ENCODE measurements around the gene LIN7B. TPM values are rescaled to one million over a fixed set of nuclear protein-coding genes. Genes with fewer than 3 reads are reported as not detected.
A peak's percentile ranks its signal among the peaks of the same experiment; 100 is the strongest.
"Not testable (repeated sequence)": the region's sequence is repeated elsewhere in the genome, so short reads cannot be mapped to it uniquely, and the experiment has no call there.

The LIN7B gene
- total and polyA plus RNA-seq, 4 donors: 2.2 to 3.8 (median 2.8) TPM

GRCh38 chr19:49145573-49146407 lies 31.6 kb downstream of the LIN7B start:
- Histone ChIP-seq H3K36me3 (ENCODE audit: control insufficient read depth in 4 of 4, insufficient read depth in 3 of 4, low read depth in 1 of 4, low read length in 3 of 4) (no peaks in the 10 kb centered on the region), H3K27me3 (ENCODE audit: control insufficient read depth in 4 of 4, insufficient read depth in 4 of 4, low read length in 3 of 4) (peaks cover 0 to 4% (median 0%) of the 10 kb centered on the region in 4 donors), H3K4me1 (ENCODE audit: control insufficient read depth in 4 of 4, insufficient read depth in 4 of 4, low read length in 3 of 4) (peaks cover 0 to 24% (median 16%) of the 10 kb centered on the region in 4 donors), H3K9ac (ENCODE audit: low read depth in 1 of 2, low read length in 2 of 2) (no peak overlapping the region), H3K4me3 (ENCODE audit: low read depth in 1 of 3, low read length in 3 of 3) (no peak overlapping the region), H3K27ac (ENCODE audit: low read depth in 1 of 2, low read length in 2 of 2) (no peak overlapping the region), H3K9me3 (ENCODE audit: control insufficient read depth in 4 of 4, low read length in 3 of 4) (no peaks in the 10 kb centered on the region)
- WGBS: 12% methylated on average over 30 of the region's 30 CpGs
- peak; percentile 89 for DNase-seq (ENCODE audit: low spot score)
- TF ChIP-seq RXRA (IDR thresholded peaks at IDR 0.05) (peak in 1 of 2 donors; percentile 31), RAD21 (IDR thresholded peaks at IDR 0.05) (peak; percentile 81 to 85), CTCF (IDR thresholded peaks at IDR 0.05; ENCODE audit: low read depth, low read length, missing input control) (peak; percentile 76), JUND (IDR thresholded peaks at IDR 0.05) (no peak)

GRCh38 chr19:49146408-49146770 lies 32.2 kb downstream of the LIN7B start:
- H3K4me3 ChIP-seq (ENCODE audit: low read depth in 1 of 3, low read length in 3 of 3); H3K9me3 ChIP-seq (ENCODE audit: control insufficient read depth in 4 of 4, low read length in 3 of 4); H3K27me3 ChIP-seq (ENCODE audit: control insufficient read depth in 4 of 4, insufficient read depth in 4 of 4, low read length in 3 of 4); DNase-seq (ENCODE audit: low spot score); H3K27ac ChIP-seq (ENCODE audit: low read depth in 1 of 2, low read length in 2 of 2); H3K9ac ChIP-seq (ENCODE audit: low read depth in 1 of 2, low read length in 2 of 2); H3K36me3 ChIP-seq (ENCODE audit: control insufficient read depth in 4 of 4, insufficient read depth in 3 of 4, low read depth in 1 of 4, low read length in 3 of 4): not testable (repeated sequence)
- H3K4me1 ChIP-seq (ENCODE audit: control insufficient read depth in 4 of 4, insufficient read depth in 4 of 4, low read length in 3 of 4): peaks cover 0 to 29% (median 20%) of the 10 kb centered on the region in 4 donors
- 56% methylated on average over 7 of the region's 7 CpGs for WGBS

DNA sequence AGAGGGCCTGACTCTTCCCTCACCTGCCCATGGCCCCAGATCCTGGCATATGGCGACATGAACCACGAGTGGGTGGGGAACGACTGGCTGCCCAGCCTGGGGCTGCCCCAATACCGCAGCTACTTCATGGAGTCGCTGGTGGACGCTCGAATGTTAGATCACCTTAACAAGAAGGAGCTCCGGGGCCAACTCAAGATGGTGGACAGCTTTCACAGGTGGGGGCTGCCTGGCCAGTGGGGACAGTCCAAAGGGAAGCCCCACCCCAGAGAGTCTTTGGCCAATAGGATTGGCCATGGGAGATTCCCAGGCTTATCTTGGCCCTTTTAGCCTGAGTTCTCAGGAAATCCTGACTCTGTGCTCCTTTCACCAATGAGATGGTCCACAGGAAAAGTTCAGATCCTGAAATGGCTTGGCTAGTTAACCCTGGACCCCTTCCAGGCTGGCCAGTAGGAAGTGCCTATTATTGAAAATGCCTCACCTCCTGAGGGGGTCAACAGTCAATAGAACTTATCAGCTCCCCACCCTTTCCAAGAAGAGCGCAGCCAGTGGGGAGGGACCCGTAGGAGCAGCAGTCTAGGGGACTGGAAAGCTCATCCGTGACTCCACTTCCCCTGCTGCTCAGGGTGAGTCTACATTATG lies 34.0 kb downstream of the LIN7B start:
- 76% methylated on average over 11 of the region's 11 CpGs for WGBS
- Histone ChIP-seq H3K36me3 (ENCODE audit: control insufficient read depth in 4 of 4, insufficient read depth in 3 of 4, low read depth in 1 of 4, low read length in 3 of 4) (no peaks in the 10 kb centered on the region), H3K4me1 (ENCODE audit: control insufficient read depth in 4 of 4, insufficient read depth in 4 of 4, low read length in 3 of 4) (peaks cover 0 to 29% (median 17%) of the 10 kb centered on the region in 4 donors), H3K9me3 (ENCODE audit: control insufficient read depth in 4 of 4, low read length in 3 of 4) (no peaks in the 10 kb centered on the region), H3K27ac (ENCODE audit: low read depth in 1 of 2, low read length in 2 of 2) (peak overlapping the region in 1 of 2 donors; percentile 9), H3K4me3 (ENCODE audit: low read depth in 1 of 3, low read length in 3 of 3) (no peak overlapping the region), H3K9ac (ENCODE audit: low read depth in 1 of 2, low read length in 2 of 2) (no peak overlapping the region), H3K27me3 (ENCODE audit: control insufficient read depth in 4 of 4, insufficient read depth in 4 of 4, low read length in 3 of 4) (no peaks in the 10 kb centered on the region)
- TF ChIP-seq GABPA (IDR thresholded peaks at IDR 0.05 in 1 of 2, conservative IDR thresholded peaks at IDR 0.05 in 1 of 2): no peak
- peak; percentile 93 for TF ChIP-seq NR2F2 (IDR thresholded peaks at IDR 0.05)
- DNase-seq (ENCODE audit: low spot score): no peak

DNA sequence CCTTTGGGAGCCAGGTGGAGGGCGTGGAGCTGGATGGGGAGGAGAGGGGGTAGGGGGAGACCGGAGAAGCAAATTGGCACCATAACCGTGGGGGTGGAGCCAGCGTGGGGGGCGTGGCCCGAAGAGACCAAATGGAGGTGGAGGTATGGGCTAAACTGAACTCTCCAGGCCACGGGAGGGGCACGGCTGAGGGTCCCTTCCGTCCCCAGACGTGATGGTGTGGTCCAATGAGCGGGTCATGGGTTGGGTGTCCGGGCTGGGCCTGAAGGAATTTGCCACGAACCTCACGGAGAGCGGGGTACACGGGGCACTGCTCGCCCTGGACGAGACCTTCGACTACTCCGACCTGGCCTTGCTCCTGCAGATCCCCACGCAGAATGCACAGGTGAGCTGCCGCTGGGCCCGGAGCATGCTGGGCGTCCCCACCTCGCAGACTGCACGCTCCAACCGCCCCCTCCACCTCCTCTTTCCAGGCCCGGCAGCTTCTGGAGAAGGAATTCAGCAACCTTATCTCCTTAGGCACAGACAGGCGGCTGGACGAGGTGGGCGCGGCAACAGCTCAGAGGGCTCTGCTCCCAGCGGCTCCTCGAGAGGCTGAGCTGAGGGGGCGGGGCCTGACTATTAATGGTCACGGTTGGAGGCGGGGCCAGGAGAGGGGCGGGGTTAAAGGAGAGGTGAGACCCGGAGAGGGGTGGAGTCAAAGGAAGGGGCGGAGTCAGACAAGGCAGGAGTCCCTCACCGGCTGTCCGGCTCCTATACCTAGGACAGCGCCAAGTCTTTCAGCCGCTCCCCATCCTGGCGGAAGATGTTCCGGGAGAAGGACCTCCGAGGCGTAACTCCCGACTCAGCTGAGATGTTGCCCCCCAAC lies 34.8 kb downstream of the LIN7B start:
- Histone ChIP-seq H3K9ac (ENCODE audit: low read depth in 1 of 2, low read length in 2 of 2) (peak overlapping the region; percentile 55 to 86), H3K27ac (ENCODE audit: low read depth in 1 of 2, low read length in 2 of 2) (peak overlapping the region; percentile 80 to 93), H3K27me3 (ENCODE audit: control insufficient read depth in 4 of 4, insufficient read depth in 4 of 4, low read length in 3 of 4) (no peaks in the 10 kb centered on the region), H3K9me3 (ENCODE audit: control insufficient read depth in 4 of 4, low read length in 3 of 4) (no peaks in the 10 kb centered on the region), H3K4me3 (ENCODE audit: low read depth in 1 of 3, low read length in 3 of 3) (peak overlapping the region; percentile 55 to 92 (median 89)), H3K4me1 (ENCODE audit: control insufficient read depth in 4 of 4, insufficient read depth in 4 of 4, low read length in 3 of 4) (peaks cover 0 to 29% (median 17%) of the 10 kb centered on the region in 4 donors), H3K36me3 (ENCODE audit: control insufficient read depth in 4 of 4, insufficient read depth in 3 of 4, low read depth in 1 of 4, low read length in 3 of 4) (no peaks in the 10 kb centered on the region)
- WGBS: 5% methylated on average over 49 of the region's 49 CpGs
- TF ChIP-seq, protein P1, sequence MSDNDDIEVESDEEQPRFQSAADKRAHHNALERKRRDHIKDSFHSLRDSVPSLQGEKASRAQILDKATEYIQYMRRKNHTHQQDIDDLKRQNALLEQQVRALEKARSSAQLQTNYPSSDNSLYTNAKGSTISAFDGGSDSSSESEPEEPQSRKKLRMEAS (IDR thresholded peaks at IDR 0.05): no peak
- peak in 1 of 2 donors; percentile 9 for TF ChIP-seq RAD21 (IDR thresholded peaks at IDR 0.05)
- TF ChIP-seq, protein P2, sequence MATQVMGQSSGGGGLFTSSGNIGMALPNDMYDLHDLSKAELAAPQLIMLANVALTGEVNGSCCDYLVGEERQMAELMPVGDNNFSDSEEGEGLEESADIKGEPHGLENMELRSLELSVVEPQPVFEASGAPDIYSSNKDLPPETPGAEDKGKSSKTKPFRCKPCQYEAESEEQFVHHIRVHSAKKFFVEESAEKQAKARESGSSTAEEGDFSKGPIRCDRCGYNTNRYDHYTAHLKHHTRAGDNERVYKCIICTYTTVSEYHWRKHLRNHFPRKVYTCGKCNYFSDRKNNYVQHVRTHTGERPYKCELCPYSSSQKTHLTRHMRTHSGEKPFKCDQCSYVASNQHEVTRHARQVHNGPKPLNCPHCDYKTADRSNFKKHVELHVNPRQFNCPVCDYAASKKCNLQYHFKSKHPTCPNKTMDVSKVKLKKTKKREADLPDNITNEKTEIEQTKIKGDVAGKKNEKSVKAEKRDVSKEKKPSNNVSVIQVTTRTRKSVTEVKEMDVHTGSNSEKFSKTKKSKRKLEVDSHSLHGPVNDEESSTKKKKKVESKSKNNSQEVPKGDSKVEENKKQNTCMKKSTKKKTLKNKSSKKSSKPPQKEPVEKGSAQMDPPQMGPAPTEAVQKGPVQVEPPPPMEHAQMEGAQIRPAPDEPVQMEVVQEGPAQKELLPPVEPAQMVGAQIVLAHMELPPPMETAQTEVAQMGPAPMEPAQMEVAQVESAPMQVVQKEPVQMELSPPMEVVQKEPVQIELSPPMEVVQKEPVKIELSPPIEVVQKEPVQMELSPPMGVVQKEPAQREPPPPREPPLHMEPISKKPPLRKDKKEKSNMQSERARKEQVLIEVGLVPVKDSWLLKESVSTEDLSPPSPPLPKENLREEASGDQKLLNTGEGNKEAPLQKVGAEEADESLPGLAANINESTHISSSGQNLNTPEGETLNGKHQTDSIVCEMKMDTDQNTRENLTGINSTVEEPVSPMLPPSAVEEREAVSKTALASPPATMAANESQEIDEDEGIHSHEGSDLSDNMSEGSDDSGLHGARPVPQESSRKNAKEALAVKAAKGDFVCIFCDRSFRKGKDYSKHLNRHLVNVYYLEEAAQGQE (IDR thresholded peaks at IDR 0.05): peak; percentile 91
- peak; percentile 100 for DNase-seq (ENCODE audit: low spot score)

Measured in liver (tissue), 9 donors.